Motor neuron (in vitro differentiated cells): ENCODE results near the gene ZSCAN4. TPM values are rescaled to one million over a fixed set of nuclear protein-coding genes. Genes with fewer than 3 reads are reported as not detected.

Experiments used
- ATAC-seq, 8 experiments: fragments of 200-7000 bp; cut with Tn5 transposase; replicated peaks in 6 of 8; 2 replicates each; pipeline ENCODE4 v1.8.0; 2021; ENCODE audit warnings: mild to moderate bottlenecking in 8 of 8, moderate library complexity in 8 of 8
- H3K27ac ChIP-seq, 2 donors: fragments of 250-450 bp; sonication (Bioruptor Pico); 2 replicates each; pipeline ENCODE4 v1.9.0; 2021; ENCODE audit warnings: antibody characterized with exemption in 2 of 2, mild to moderate bottlenecking in 2 of 2, moderate library complexity in 1 of 2
- H3K4me1 ChIP-seq, 2 donors: fragments of 250-450 bp; sonication (Bioruptor Pico); replicated peaks in 1 of 2; 2 replicates each; pipeline ENCODE4 v1.6.1; 2021; ENCODE audit warnings: antibody characterized with exemption in 2 of 2, mild to moderate bottlenecking in 2 of 2, moderate library complexity in 1 of 2
- H3K4me3 ChIP-seq, 5 donors: fragments of 250-450 bp; sonication (Bioruptor Pico); 2 replicates each; pipeline ENCODE4 v1.9.0; 2021; ENCODE audit warnings: antibody characterized with exemption in 5 of 5, mild to moderate bottlenecking in 5 of 5, moderate library complexity in 4 of 5
- WGBS, 10 experiments: fragments of 450-650 bp; shearing (Covaris generic); methylation state at CpG; one replicate each; pipeline ENCODE4 v1.0.0; 2022; 5-methylcytosine and 5-hydroxymethylcytosine counted together
- in situ Hi-C, 9 experiments: fragments of 400-800 bp; cut with MboI; loops; one replicate each; pipeline ENCODE4 v1.15.0; 2021; ENCODE audit warnings: low sequenced_read_pairs in 9 of 9, low pct_unique_long_range_greater_than_20kb in 2 of 9; ENCODE audit not compliant: unreplicated experiment in 9 of 9
- total RNA-seq, 8 experiments: library from RNA; unstranded; fragments of 300-600 nt; gene quantifications; 2 replicates each; pipeline versions ENCODE4 v1.2.3 to v1.2.4, GENCODE V29; 2022

Gene ZSCAN4, protein sequence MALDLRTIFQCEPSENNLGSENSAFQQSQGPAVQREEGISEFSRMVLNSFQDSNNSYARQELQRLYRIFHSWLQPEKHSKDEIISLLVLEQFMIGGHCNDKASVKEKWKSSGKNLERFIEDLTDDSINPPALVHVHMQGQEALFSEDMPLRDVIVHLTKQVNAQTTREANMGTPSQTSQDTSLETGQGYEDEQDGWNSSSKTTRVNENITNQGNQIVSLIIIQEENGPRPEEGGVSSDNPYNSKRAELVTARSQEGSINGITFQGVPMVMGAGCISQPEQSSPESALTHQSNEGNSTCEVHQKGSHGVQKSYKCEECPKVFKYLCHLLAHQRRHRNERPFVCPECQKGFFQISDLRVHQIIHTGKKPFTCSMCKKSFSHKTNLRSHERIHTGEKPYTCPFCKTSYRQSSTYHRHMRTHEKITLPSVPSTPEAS
- total RNA-seq: under 1 TPM in 2 of 8 experiments, not detected in 6; 0.14 to 0.15 TPM

DNA sequence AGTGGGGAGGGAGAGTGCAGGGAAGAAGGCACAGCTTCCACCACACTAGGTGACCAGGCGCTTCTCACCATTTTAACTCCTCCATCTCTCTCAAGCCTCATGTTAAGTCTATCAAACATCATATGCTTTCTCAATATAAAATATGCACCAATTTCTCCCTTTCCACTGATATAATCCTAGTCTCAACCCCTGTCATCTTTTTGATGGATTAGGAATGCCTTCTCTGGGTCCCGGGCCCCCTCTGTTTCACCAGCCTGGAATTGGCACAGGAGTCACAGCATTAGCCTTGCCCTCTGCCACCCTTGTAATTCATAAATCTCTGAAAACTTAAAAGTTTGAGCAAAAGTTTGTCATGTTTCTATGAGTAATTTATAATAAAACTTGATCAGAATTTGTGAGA lies at the start of gene ZSCAN4:
Gene ZSCAN4, plus strand, starts transcription at position 301 of the 400 bp plus-strand sequence. CDS start 7,211 bp downstream, outside the sequence.
- in situ Hi-C loops: no loop called here
- 20 to 100% (median 83%) methylated on average over 1 to 2 of the region's 2 CpGs; no CpG with 5 or more reads in 3 of the 10 experiments for WGBS, 10 experiments
- Histone ChIP-seq H3K27ac (no peak within 1 kb of the TSS), H3K4me3 (no peak within 1 kb of the TSS), H3K4me1 (peaks cover 5 to 12% of the 10 kb centered on the region in 2 donors)
- no peak for ATAC-seq

- Histone ChIP-seq H3K27ac (no peak overlapping the region), H3K4me3 (no peak overlapping the region)
These were observed 47.9 kb upstream of the ZSCAN4 start for GRCh38 chr19:57620673-57621348.

GRCh38 chr19:57623091-57623490 lies 45.6 kb upstream of the ZSCAN4 start:
- Histone ChIP-seq H3K4me3 (no peak overlapping the region), H3K27ac (no peak overlapping the region), H3K4me1 (no peaks in the 10 kb centered on the region)
- in situ Hi-C loops: no loop called here
- no peak for ATAC-seq

More at GRCh38 chr19:57620673-57621348, 47.9 kb upstream of the ZSCAN4 start:
- whole genome bisulfite sequencing, 10 experiments: 86 to 100% (median 97%) methylated on average over 2 to 10 of the region's 10 CpGs; no CpG with 5 or more reads in 1 of the 10 experiments
- no peak for ATAC-seq
- H3K4me1 ChIP-seq: no peaks in the 10 kb centered on the region
- in situ Hi-C loops: no loop called here

- peak within 1 kb of the TSS; percentile 65 to 99 (median 80) for H3K4me3 ChIP-seq
- peaks cover 0 to 7% of the 10 kb centered on the region in 2 donors for H3K4me1 ChIP-seq
- peak; percentile 96 to 100 (median 99) for ATAC-seq
- in situ Hi-C loops: no loop called here
- 0 to 17% (median 0%) methylated on average over 1 to 11 of the region's 59 CpGs; no CpG with 5 or more reads in 4 of the 10 experiments for whole genome bisulfite sequencing, 10 experiments
- peak within 1 kb of the TSS; percentile 63 to 71 for H3K27ac ChIP-seq
These were observed 35.5 kb upstream of the ZSCAN4 start, which contains the start of gene ZNF211 for GRCh38 chr19:57632987-57633831. ZNF211 (plus strand) TSS chr19:57633168; CDS start chr19:57633347, 179 bp downstream.

DNA sequence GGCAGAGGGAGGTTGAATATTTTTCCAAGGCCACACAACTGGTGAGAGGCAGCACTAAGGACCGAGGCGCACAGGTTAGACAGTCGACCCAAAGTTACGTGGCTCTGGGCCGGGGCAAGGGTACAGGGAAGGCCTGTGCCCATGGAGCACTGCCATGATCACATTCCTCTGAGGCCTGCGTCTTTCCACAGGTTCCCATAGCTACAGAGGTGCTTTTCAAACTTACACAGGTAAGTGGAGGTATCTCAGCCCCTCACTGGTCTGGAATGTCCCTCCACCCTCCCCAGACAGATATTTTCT lies 35.0 kb upstream of the ZSCAN4 start:
- peak in 1 of 8 experiments; percentile 5 for ATAC-seq
- peak overlapping the region; percentile 65 to 99 (median 80) for H3K4me3 ChIP-seq

DNA sequence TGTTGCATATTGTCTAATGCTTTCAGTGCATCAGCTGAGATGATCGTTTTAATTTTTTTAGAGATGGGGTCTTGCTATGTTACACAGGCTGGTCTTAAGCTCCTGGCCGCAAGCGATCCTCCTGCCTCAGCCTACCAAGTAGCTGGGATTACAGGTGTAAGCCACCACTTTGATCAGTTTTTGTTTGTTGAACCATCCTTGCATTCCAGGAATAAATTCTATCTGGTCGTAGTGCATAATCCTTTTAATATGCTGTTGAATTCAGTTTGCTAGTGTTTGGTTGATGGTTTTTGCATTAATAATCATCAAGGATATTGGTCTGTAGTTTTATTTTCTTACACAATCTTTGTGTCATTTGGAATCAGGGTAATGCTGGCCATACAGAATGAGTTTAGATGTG lies 31.4 kb upstream of the ZSCAN4 start:
- in situ Hi-C loops: no loop called here
- H3K4me1 ChIP-seq: peaks cover 0 to 7% of the 10 kb centered on the region in 2 donors
- ATAC-seq: no peak
- WGBS, 10 experiments: 82 to 100% (median 95%) methylated on average over 1 to 4 of the region's 4 CpGs
- H3K4me3 ChIP-seq: no peak overlapping the region
- no peak overlapping the region for H3K27ac ChIP-seq

More for the DNA sequence above, 35.0 kb upstream of the ZSCAN4 start:
- WGBS, 10 experiments: 20 to 80% (median 35%) methylated on average over 1 to 5 of the region's 6 CpGs; no CpG with 5 or more reads in 6 of the 10 experiments
- no peak overlapping the region for H3K27ac ChIP-seq
- in situ Hi-C loops: no loop called here
- peaks cover 0 to 7% of the 10 kb centered on the region in 2 donors for H3K4me1 ChIP-seq

GRCh38 chr19:57641715-57642234 lies 27.0 kb upstream of the ZSCAN4 start:
- Histone ChIP-seq H3K27ac (no peak overlapping the region), H3K4me1 (no peaks in the 10 kb centered on the region), H3K4me3 (no peak overlapping the region)
- in situ Hi-C loops: no loop called here
- no peak for ATAC-seq
- 80 to 100% (median 100%) methylated on average over 1 to 3 of the region's 4 CpGs; no CpG with 5 or more reads in 1 of the 10 experiments for WGBS, 10 experiments

DNA sequence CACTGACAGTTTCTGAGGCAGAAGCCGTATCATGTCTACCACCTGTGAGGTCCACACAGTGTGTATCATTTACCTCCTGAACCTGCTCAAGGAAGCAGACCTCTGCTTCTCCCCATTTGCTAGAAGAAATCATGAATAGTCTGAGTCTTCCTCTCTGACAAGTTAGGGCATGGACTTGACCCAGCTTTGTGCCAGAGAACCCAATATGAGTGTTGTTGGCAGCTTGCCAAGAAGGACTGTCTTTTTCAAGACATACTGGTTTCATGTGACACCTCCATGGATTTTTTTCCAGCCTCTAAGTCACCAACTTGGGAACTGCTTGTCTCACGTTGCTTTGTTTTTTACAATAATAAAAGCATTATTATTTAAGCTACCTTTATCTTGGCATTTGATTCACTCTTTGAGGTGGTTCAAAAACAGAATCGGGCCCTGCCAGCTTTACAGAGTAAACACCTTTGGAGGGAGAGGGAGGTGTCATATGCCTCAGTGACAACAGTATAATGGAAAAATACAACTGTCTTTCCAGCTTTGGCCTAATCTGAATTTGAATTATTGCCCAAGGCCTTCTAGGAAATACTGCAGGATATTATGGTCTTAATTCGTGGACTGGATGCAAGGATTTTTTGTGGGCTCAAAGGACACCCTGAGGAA lies 26.2 kb upstream of the ZSCAN4 start:
- 70 to 100% (median 95%) methylated on average over 1 to 4 of the region's 4 CpGs; no CpG with 5 or more reads in 1 of the 10 experiments for WGBS, 10 experiments
- Histone ChIP-seq H3K4me3 (no peak overlapping the region), H3K4me1 (no peaks in the 10 kb centered on the region), H3K27ac (no peak overlapping the region)
- in situ Hi-C loops: no loop called here
- no peak for ATAC-seq

DNA sequence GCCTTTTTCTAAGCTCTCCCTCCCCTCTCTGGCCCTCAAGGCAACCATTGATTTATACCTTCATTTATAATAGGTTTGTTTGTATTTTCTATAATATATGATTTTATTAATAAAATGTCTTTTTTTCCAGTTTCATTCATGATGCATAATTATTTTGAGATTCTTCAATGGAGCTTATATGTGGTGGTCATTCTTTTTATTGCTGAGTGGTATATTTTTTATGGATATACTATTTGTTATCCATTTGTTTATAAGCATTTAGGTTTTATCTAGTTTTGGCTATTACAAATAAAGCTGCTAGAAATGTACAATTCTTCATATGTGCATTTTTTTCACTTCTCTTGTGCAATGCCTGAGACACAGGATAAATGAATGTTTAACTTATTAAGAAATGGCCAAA lies 25.0 kb upstream of the ZSCAN4 start:
- Histone ChIP-seq H3K27ac (no peak overlapping the region), H3K4me3 (no peak overlapping the region), H3K4me1 (no peaks in the 10 kb centered on the region)
- no peak for ATAC-seq
- in situ Hi-C loops: no loop called here

DNA sequence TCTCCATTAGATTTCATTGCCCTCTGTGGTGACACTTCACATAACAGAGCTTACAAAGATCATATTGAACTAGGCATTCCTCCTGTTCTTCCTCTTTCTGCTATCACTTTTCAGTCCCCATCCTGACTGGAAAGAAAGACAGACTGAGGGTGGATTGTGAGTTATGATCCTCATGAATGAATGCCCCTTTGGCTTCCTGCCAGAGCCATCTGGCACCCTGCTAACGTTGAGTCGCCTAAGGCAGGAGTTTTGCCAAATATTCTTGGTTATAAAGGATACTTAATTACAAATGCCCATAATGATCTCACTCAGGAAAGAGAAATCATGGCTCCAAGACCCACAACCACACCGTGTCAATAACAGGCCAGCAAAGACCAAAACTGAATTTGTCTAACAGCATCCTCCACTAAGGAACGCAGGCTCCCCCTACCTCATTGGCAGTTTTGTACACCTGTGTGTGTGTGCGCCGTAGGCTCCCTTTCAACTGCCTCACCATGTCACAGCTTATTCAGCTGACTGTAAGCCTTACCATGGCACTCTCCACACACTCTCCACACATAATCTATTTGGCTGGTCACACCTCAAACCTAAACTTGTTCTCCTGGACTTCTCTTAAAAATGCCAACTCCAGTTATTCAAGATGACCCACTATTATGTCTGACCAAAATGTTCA lies 20.3 kb upstream of the ZSCAN4 start:
- peak in 1 of 8 experiments; percentile 34 for ATAC-seq
- WGBS, 10 experiments: 0 to 88% (median 60%) methylated on average over 1 to 6 of the region's 6 CpGs; no CpG with 5 or more reads in 1 of the 10 experiments
- Histone ChIP-seq H3K4me1 (no peaks in the 10 kb centered on the region), H3K4me3 (no peak overlapping the region), H3K27ac (no peak overlapping the region)
- in situ Hi-C loops: no loop called here

DNA sequence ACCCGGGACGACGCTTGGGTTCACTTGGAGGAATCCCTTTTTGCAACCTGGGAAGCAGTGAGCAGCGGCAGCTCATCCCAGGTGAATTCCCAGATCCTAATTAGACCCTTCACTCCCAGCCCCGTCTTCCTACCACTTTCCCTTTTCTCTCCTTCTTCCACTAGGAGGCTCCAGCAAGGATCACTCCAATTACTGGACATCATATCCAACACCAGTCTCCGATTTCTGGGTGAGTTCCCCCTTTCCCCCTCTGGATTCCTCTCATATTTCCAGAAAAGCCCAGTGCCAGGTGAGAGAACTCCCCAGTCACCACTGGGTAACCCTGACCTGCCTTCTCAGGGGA lies 17.1 kb upstream of the ZSCAN4 start:
- H3K27ac ChIP-seq: no peak overlapping the region

DNA sequence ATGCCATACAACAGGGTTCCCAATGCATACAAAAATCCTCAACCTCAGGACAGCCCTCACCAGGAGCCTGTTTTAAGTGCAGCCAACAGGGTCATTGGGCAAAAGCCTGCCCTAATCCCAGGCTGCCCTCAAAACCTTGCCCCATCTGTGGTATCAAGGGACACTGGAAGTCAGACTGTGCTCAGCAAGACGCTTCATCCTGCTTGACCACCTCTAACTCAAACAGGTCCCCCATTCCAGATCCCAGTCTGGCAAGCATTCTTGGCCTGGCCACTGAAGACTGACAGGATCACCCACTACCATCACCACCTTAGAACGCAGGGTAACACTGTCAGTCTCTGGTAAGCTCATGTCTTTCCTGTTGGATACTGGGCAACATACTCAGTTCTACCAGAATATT lies 15.0 kb upstream of the ZSCAN4 start:
- ATAC-seq: no peak
- Histone ChIP-seq H3K27ac (no peak overlapping the region), H3K4me3 (no peak overlapping the region), H3K4me1 (no peaks in the 10 kb centered on the region)
- 0 to 33% (median 0%) methylated on average over 1 to 2 of the region's 2 CpGs; no CpG with 5 or more reads in 6 of the 10 experiments for WGBS, 10 experiments
- in situ Hi-C loops: no loop called here

More for the DNA sequence above, 17.1 kb upstream of the ZSCAN4 start:
- in situ Hi-C loops: no loop called here
- H3K4me3 ChIP-seq: no peak overlapping the region
- no peaks in the 10 kb centered on the region for H3K4me1 ChIP-seq
- ATAC-seq: peak in 2 of 8 experiments; percentile 37 to 53
- 22 to 91% (median 44%) methylated on average over 1 to 6 of the region's 6 CpGs; no CpG with 5 or more reads in 2 of the 10 experiments for WGBS, 10 experiments
